ENCODE data around the gene SFXN3. TPM values are rescaled to one million over a fixed set of nuclear protein-coding genes. Genes with fewer than 3 reads are reported as not detected.
A peak's percentile ranks its signal among the peaks of the same experiment; 100 is the strongest.

The SFXN3 gene
- total and polyA plus RNA-seq, 2 of the 13 experiments (the other 11 are each of a cell fraction or from before 2014, with no cell fraction given) = 16.8 to 71.5 TPM

DNA sequence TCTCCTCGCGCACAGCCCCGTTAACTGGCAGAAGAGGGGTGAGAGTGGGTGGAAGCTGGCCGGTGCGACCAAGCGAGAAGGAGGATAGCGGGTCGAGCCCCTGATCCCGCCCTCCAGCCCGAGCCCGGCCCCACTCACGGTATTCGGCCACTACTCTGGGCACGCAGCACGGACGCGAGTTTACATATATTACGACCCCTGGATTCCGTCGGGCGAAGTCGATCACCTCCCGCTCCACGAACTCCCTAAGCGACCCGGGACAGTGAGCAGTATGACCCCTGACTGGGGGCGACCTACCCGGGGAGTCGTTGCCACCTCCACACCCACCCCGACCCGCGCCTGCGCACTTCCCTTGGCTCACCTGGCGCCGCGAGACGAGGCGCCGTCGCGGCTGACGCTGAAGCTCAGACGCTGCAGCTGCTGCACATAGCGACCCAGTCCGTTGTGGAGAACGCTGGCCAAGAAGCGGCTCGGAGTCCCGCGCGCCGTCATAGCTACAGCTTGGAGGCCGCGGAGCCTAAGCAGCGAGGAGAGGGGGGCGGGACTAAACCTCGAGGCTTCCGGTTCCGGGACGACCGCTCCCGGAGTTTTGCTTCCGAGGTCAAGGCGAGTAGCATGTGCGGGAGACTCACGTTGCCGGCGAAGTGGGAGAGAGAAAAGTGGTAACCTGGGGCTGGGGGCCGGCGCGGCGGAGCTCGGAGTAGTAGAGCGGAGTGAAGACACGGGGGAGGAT lies 43.9 kb upstream of the SFXN3 start, which contains the start of the genes MRPL43 and TWNK (continued):
- TF ChIP-seq ZBTB46 (CRISPR knock-in tag; IDR thresholded peaks at IDR 0.05; ENCODE audit: borderline replicate concordance) = no peak
- TF ChIP-seq ZNF12 (CRISPR knock-in tag; IDR thresholded peaks at IDR 0.05) = no peak
- peak; percentile 67; the same call in 1 of the 2 replicates for TF ChIP-seq ZSCAN21 (CRISPR knock-in tag; IDR thresholded peaks at IDR 0.05; ENCODE audit: borderline replicate concordance)
- TF ChIP-seq ZBTB40 (IDR thresholded peaks at IDR 0.05) = peak; percentile 85
- no peak for TF ChIP-seq ZBTB40 (CRISPR knock-in tag; IDR thresholded peaks at IDR 0.05)
- TF ChIP-seq ZIK1 (CRISPR knock-in tag; IDR thresholded peaks at IDR 0.05; ENCODE audit: borderline replicate concordance, low read depth) = no peak
- TF ChIP-seq, protein P1, sequence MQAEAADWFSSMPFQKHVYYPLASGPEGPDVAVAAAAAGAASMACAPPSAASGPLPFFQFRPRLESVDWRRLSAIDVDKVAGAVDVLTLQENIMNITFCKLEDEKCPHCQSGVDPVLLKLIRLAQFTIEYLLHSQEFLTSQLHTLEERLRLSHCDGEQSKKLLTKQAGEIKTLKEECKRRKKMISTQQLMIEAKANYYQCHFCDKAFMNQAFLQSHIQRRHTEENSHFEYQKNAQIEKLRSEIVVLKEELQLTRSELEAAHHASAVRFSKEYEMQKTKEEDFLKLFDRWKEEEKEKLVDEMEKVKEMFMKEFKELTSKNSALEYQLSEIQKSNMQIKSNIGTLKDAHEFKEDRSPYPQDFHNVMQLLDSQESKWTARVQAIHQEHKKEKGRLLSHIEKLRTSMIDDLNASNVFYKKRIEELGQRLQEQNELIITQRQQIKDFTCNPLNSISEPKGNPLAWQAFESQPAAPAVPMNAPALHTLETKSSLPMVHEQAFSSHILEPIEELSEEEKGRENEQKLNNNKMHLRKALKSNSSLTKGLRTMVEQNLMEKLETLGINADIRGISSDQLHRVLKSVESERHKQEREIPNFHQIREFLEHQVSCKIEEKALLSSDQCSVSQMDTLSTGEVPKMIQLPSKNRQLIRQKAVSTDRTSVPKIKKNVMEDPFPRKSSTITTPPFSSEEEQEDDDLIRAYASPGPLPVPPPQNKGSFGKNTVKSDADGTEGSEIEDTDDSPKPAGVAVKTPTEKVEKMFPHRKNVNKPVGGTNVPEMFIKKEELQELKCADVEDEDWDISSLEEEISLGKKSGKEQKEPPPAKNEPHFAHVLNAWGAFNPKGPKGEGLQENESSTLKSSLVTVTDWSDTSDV (CRISPR knock-in tag; IDR thresholded peaks at IDR 0.05) = no peak
